HG03095 (cell line): ENCODE data around the gene SLC2A4.

ENCODE experiments used
- ATAC-seq: cut with Tn5 transposase; IDR thresholded peaks from one replicate; pipeline ENCODE4 v1.9.1; 2021; ENCODE audit warnings: moderate library complexity; ENCODE audit not compliant: unreplicated experiment

Gene SLC2A4

DNA sequence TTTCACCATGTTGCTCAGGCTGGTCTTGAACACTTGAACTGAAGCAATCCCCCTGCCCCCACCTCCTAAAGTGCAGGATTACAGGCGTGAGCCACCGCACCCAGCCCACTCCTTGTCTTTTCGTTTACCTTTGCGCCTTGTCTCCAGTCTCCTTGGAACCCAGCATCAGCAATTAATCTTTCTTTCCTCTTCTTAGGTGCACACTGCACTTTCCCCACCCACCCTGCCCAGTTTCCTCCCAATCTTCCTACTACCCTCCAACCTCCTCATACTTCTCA, 17.8 kb upstream of the SLC2A4 start:
- no peak for ATAC-seq

GRCh38 chr17:7266784-7267183, 14.7 kb upstream of the SLC2A4 start:
- no peak for ATAC-seq

DNA sequence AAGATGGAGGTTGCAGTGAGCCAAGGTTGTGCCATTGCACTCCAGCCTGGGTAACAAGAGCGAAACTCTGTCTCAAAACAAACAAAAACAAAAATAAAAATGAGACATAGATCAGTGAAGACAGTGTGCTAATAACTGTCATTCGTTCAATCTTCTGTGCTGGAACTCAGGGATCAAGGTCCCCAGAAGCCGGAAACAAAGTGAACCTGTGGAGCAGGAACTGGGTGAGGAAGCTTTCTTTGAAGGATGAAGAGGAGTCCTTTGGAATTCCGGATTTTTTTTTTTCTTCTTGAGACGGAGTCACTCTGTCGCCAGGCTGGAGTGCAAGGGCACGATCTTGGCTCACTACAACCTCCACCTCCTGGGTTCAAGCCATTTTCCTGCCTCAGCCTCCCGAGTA, 2.1 kb upstream of the SLC2A4 start:
- no peak for ATAC-seq

GRCh38 chr17:7280519-7281073, 922 bp upstream of the SLC2A4 start:
- peak; percentile 63 for ATAC-seq

GRCh38 chr17:7281953-7282751, 634 bp downstream of the SLC2A4 start:
- no peak for ATAC-seq

- ATAC-seq = no peak
These were observed 1.3 kb downstream of the SLC2A4 start for GRCh38 chr17:7282752-7283321.

- ATAC-seq = no peak
These were observed 2.1 kb downstream of the SLC2A4 start for GRCh38 chr17:7283471-7284216.

GRCh38 chr17:7284911-7285310, 3.4 kb downstream of the SLC2A4 start:
- ATAC-seq = no peak

DNA sequence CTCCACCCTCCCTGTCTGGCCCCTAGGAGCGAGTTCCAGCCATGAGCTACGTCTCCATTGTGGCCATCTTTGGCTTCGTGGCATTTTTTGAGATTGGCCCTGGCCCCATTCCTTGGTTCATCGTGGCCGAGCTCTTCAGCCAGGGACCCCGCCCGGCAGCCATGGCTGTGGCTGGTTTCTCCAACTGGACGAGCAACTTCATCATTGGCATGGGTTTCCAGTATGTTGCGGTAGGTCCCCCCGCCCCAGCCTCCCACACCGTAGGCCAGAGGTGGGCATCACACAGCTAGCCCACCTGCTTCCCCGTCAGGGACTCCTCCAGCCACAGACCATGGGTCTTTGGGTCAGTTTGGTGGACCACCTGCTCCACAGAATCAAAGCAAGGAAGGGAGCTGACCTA, 4.2 kb downstream of the SLC2A4 start:
- ATAC-seq = no peak

GRCh38 chr17:7289256-7290032, 7.9 kb downstream of the SLC2A4 start:
- no peak for ATAC-seq

GRCh38 chr17:7290166-7290565, 8.6 kb downstream of the SLC2A4 start:
- no peak for ATAC-seq

DNA sequence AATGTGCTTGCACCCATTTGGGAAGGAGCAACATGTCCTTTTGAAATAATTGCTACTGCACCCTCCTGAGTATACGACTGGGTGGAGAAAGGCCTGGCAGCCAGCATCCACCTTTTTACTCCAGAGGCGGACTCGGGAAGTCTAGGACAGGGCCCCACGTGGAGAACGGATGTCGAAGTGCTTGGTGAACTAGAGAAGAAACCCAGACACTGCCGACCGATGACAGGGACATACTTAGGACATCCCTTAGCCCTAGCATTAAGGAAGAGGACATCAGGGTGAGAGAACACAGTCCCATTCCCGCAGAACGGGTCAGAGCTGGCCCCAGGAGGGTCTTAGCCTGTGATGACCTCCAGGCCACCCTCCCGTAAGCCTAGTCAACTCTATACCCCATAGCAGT, 9.2 kb downstream of the SLC2A4 start:
- no peak for ATAC-seq

DNA sequence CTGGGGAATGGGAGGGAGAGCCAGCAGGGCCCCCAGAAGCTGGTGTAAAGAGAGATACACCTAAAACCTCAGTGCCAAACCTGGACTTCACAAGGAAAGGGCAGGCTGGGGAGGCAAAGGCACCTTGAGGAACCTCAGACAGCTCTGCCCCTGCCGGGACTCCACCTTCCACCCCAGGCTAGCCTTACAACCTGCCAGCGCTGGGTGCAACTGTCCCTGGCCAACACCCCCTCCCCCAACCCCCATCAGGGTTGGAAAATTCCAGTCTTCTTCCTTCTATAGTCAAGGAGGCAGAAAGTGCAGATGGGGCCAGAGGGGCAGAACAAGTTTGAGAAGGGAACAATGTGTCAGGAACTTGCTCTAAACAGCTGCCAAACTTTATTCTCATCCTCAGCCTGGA, 10.7 kb downstream of the SLC2A4 start:
- ATAC-seq = no peak

DNA sequence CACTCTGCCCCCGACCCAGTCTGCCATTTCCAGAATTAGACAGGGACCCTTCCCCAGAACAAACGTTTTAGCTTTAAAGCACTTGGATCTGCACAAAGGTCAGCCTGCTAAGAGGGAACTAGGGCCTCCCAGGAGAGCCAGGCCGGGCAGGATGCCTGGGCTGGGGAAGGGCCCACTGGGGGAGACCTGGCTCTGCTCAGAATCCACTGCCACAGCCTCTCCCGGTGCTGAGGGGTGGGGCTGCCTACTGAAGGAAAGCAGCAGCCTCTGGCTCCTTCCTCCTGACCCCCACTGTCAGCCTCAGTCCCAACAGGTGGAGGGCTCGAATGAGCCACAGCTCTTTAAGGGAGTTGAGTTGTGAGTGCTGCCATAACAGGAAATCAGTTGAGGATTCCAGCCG, 11.2 kb downstream of the SLC2A4 start:
- ATAC-seq = no peak

DNA sequence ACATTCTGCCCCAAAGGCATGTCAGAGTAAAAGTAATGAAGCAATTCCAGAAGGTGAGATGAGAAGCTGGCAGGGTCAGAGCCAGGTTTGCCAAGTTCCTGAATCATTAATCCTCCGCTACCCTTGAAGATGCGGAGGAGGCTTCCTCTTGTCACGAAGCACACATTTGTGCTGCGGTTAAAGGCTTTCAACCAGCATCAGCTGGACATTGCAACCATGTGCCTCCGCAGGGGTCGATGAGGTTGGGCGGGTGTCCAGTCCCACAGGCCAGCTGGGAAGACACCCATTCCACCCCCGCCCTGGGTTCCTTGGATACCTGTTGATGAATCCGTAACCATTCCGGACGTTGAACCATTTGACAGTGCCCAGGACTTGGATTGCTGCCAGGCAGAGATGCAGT, 11.6 kb downstream of the SLC2A4 start:
- ATAC-seq = no peak

DNA sequence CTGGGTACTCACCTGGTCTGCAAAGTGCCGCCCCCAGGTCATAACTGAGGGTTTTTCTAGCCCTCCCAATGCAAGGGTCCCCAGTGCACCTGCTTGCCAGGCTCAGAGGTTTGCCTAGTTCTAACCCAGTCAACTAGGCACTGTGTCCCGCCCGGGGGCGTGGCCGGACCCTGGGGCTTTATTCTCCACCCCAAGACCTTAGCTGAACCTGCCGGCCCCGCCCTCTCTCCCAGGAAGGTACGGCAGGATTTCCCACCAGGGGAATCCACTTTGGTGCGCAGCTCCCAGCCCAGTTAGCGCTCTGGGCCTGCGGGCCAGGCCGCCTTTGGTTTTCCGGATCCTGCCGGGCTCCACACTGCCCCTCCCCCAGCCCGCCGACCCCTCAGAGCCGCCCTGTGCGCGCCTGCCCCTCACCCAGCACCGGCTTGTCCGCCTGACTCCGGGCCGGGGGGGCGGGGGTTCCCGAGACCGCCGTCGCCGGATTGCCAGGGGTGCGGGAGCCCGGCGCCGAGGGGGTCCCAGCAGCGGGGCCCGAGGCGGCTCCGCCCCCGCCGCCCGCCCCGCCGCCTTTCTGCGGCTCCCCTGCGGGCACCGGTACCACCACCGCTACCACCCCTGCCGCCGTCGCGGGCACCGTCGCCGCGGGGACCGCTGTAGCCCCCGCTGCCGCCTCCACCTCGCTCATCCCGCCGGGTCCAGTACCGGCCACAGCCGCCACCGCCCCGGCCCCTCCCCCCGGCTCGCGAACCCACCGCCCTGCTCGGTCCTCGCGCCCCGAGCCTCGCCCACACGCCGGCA, 12.5 kb downstream of the SLC2A4 start:
- ATAC-seq = no peak

- no peak for ATAC-seq
These were observed 13.2 kb downstream of the SLC2A4 start, which contains the start of gene YBX2 for GRCh38 chr17:7294614-7295153. Gene YBX2, minus strand, starts transcription at chr17:7294639. Its CDS starts 139 bp downstream, at chr17:7294500.

GRCh38 chr17:7295230-7296180, 14.0 kb downstream of the SLC2A4 start:
- ATAC-seq = no peak
